ENCODE results near the gene DUSP8. TPM values are rescaled to one million over a fixed set of nuclear protein-coding genes. Genes with fewer than 3 reads are reported as not detected.

Gene DUSP8
- total and polyA plus RNA-seq, 2 donors: 0.85 to 6.8 TPM

DNA sequence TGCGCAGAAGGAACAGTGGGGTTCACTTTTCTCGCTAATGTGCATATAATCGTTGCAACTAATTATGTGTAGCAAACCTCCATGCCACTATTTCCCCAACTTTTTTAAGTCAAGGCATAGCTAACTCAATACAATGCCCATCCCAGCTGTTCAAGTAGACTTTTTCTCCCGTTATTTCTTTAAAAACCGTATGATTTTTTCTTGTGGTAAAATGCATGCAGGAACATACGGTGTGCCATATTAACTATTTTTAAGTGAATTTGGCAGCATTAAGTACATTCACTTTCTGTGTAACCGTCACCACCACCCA lies 2.8 kb upstream of the DUSP8 start:
- WGBS: 18% methylated on average over 7 of the region's 7 CpGs
- H3K27ac ChIP-seq (ENCODE audit: low read depth): no peak overlapping the region

DNA sequence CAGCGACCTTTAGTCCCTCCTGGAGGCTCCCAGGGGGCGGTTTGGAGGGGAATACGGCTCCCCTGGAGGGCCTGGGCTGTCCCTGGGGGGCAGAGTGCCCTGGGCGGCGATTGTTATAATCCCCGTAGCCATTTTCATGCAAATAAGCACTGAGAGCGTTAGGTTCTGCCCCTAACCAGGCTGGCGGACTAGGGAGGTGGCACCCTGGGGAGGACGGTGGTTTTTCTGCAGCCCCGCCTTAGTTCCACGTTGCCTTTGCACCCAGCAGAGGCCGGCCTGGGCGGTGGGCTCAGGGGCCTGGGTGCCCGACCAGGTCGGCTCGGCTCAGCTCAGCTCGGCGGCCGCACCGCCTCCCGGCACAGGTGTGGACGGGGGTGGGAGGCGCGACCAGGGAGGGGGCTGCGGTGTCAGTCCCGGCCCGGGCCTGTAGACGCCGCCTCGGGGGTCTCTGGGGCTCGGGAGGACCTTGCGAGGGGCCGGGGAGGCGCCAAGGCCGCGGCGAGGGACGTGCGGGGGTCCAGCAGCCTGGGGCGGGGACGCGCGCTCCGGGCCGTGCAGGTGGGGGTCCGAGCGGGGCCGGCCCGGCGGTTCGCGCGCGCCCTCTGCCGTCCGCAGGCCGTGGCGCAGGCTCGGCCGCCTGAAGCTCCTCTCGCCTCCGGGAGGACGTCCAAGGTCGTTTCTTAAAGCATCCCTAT lies 2.3 kb upstream of the DUSP8 start:
- Histone ChIP-seq H3K4me1 (ENCODE audit: insufficient read depth) (no peaks in the 10 kb centered on the region), H3K27ac (ENCODE audit: low read depth) (no peak overlapping the region), H3K36me3 (ENCODE audit: insufficient read depth) (no peaks in the 10 kb centered on the region), H3K4me3 (ENCODE audit: low read depth, low read length) (peak overlapping the region; percentile 10)
- WGBS: 2% methylated on average over 64 of the region's 64 CpGs
- DNase-seq (ENCODE audit: extremely low spot score): no peak

More for the DNA sequence above, 2.8 kb upstream of the DUSP8 start:
- no peak for DNase-seq (ENCODE audit: extremely low spot score)
- no peak overlapping the region for H3K4me3 ChIP-seq (ENCODE audit: low read depth, low read length)
- no peaks in the 10 kb centered on the region for H3K4me1 ChIP-seq (ENCODE audit: insufficient read depth)
- no peaks in the 10 kb centered on the region for H3K36me3 ChIP-seq (ENCODE audit: insufficient read depth)

DNA sequence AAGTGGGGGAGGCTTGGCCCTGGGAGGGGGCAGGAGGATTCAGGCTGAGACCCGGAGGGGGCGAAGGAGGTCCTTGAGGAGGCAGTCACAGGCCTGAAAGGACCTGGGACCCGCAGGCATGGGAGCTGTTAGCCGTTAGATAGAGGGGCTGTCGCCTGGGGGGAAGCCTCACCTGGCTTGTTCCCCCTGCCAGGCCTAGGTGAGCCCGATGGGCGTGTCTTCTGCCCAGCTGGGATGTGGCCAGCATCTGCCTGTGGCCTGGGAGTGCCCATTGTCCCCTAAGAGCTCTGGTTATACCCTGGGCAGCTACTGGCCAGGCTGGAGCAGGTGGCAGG lies 1.8 kb upstream of the DUSP8 start:
- Histone ChIP-seq H3K27ac (ENCODE audit: low read depth) (no peak overlapping the region), H3K4me1 (ENCODE audit: insufficient read depth) (no peaks in the 10 kb centered on the region), H3K4me3 (ENCODE audit: low read depth, low read length) (no peak overlapping the region), H3K36me3 (ENCODE audit: insufficient read depth) (no peaks in the 10 kb centered on the region)
- 20% methylated on average over 7 of the region's 7 CpGs for WGBS
- DNase-seq (ENCODE audit: extremely low spot score): no peak

DNA sequence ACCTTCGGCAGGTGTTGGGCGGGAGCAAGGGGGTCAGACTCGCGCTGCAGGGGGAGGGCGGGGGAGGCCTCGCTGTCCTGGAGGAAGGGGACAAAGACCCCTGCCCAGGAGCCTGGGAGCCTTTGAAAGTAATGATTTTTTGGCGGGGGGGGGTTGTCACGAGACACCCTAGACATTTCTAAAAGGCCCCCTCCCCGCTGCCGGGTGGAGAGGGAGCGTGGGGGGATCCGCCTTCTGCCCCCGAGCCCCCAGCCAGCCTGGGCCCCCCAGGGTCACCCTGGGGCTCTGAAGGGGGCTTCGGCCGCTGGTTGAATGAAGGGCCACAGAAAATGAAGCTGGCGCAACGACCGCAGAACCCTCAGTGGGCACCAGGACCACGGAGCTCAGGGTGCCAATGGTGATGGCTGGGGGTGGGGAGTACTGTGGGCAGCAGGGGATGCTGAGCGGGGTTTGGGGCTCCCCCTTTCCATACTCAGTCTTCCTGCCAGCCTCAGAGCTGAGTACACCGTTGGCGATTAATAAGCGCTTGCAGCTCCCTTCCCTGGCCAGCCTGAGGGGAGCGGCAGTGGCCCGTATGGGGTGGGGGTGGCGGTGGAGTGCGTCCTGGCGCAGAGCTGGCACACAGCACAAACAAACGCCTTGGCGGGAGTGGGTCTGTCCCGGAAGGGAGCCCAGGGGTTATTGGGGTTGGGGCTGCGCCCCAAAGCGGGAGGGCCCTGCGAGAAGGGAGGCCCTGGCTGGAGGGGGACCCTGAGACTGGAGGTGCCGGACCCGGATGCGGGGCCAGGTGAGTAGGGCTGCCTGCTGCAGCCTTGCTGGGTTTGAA lies 1.2 kb upstream of the DUSP8 start:
- Histone ChIP-seq H3K36me3 (ENCODE audit: insufficient read depth) (no peaks in the 10 kb centered on the region), H3K27ac (ENCODE audit: low read depth) (peak overlapping the region; percentile 11), H3K4me3 (ENCODE audit: low read depth, low read length) (peak overlapping the region; percentile 54), H3K4me1 (ENCODE audit: insufficient read depth) (no peaks in the 10 kb centered on the region)
- 7% methylated on average over 36 of the region's 37 CpGs for WGBS
- DNase-seq (ENCODE audit: extremely low spot score): no peak

DNA sequence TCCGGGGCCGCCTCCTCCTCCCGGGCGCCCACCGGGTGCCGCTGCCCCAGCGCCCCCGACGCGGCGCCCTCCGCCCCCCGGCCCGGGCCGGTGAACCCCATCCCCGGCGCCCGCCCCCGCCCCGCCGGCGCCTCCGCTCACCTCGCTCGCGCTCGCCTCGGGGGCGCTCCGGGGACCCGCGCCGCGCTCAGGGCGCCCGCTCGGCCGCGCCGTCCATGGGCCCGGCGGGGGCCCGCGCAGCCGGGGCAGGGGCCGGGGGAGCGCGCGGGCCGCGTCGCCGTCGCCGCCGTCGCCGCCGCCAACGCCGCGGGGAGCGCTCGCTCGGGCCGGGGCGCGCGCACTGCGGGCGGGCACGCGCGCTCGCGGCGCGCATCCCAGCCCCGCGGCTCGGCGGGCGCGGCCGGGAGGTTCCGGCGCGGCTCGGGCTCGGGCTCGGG lies 293 bp downstream of the DUSP8 start:
- no peak for DNase-seq (ENCODE audit: extremely low spot score)
- no peak overlapping the region for H3K27ac ChIP-seq (ENCODE audit: low read depth)
- H3K36me3 ChIP-seq (ENCODE audit: insufficient read depth): no peaks in the 10 kb centered on the region
- under 1% methylated on average over 88 of the region's 91 CpGs for WGBS
- H3K4me3 ChIP-seq (ENCODE audit: low read depth, low read length): peak overlapping the region; percentile 54
- no peaks in the 10 kb centered on the region for H3K4me1 ChIP-seq (ENCODE audit: insufficient read depth)

DNA sequence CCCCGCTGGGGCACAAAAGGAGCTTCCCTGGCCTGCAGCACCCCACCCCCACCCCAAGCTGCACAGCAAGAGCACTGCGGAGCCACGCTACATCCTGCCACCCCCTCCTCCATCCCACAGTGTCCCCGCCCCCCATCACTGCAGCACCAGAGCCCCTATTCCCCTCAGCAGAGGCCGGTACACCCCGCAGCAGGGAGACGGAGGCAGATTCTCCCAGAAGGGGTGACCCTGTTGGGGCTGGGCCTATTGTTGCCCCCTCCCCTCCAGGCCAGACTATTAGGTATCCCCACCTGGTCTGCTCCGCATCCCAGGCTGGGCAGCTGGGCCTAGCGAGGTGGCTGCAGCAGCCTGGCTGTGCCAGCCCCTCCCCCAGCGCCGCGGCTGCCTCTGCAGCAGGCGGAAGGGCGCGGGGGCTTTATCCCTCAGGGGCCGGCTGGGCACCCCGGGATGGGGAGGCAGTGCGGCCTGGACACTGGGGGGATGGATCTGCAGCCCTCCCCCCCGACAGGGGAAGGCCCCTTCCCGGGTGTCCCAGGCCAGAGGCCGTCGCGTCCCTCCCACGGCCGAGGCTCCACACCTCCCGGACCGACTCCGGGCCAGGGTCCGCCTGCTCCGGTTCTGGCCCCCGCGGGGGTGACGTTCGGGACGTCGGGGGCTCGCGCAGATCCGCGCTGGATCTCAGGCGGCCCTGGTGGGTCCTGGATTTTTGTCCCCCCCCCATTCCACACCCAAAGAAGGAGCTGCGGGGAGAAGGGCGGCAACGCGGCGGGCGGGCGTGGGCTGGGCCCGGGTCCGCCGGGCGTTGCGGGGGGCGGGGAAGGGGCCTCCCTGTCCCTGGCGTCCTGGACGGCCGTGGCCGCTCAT lies 943 bp downstream of the DUSP8 start:
- Histone ChIP-seq H3K27ac (ENCODE audit: low read depth) (no peak overlapping the region), H3K4me1 (ENCODE audit: insufficient read depth) (no peaks in the 10 kb centered on the region), H3K36me3 (ENCODE audit: insufficient read depth) (no peaks in the 10 kb centered on the region), H3K4me3 (ENCODE audit: low read depth, low read length) (peak overlapping the region; percentile 54)
- no peak for DNase-seq (ENCODE audit: extremely low spot score)
- WGBS: 6% methylated on average over 58 of the region's 58 CpGs

DNA sequence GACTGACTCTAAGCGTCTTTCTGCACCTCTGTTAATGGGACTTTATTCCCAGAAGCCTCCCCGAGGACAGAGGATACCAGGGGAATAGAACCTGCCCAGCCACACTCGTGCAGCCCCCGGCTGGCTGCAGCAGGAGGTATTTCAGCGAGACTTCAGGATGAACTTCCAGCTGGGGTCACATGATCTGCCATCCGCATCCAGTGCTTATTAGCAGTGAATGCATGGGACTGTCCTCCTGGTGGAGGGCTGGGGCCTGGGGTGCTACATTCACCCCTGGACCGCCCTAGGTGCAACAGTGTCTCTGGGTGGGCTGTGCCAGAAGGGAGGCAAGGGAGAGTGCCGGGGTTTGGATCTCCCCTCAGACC lies 1.6 kb downstream of the DUSP8 start:
- no peak for DNase-seq (ENCODE audit: extremely low spot score)
- H3K4me1 ChIP-seq (ENCODE audit: insufficient read depth): no peaks in the 10 kb centered on the region
- WGBS: 74% methylated on average over 8 of the region's 8 CpGs
- no peak overlapping the region for H3K27ac ChIP-seq (ENCODE audit: low read depth)
- H3K4me3 ChIP-seq (ENCODE audit: low read depth, low read length): no peak overlapping the region
- H3K36me3 ChIP-seq (ENCODE audit: insufficient read depth): no peaks in the 10 kb centered on the region

DNA sequence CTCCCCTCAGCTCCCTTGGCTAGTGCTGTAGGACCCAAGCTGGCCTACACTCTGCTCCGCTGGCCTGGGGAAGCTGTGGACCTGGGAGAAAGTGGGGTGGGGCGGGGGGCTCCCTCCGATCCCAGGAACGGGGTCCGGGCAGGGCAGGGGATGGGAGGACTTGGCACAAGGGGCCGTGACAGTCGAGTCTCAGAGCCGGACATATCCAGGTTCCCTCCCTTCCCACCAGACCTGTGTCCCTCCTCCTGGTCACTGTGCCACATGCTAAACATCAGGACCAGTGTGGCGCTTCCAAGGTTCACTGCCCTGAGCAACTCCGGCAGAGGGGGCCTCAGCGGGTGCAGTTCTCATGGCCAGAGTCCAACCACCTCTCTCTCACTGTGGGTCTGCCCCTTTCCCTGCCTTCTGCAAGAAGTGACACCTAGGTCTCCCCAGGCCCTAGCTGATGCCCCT lies 2.0 kb downstream of the DUSP8 start:
- Histone ChIP-seq H3K4me1 (ENCODE audit: insufficient read depth) (no peaks in the 10 kb centered on the region), H3K27ac (ENCODE audit: low read depth) (no peak overlapping the region), H3K36me3 (ENCODE audit: insufficient read depth) (no peaks in the 10 kb centered on the region), H3K4me3 (ENCODE audit: low read depth, low read length) (no peak overlapping the region)
- DNase-seq (ENCODE audit: extremely low spot score): no peak
- WGBS: 77% methylated on average over 11 of the region's 11 CpGs

DNA sequence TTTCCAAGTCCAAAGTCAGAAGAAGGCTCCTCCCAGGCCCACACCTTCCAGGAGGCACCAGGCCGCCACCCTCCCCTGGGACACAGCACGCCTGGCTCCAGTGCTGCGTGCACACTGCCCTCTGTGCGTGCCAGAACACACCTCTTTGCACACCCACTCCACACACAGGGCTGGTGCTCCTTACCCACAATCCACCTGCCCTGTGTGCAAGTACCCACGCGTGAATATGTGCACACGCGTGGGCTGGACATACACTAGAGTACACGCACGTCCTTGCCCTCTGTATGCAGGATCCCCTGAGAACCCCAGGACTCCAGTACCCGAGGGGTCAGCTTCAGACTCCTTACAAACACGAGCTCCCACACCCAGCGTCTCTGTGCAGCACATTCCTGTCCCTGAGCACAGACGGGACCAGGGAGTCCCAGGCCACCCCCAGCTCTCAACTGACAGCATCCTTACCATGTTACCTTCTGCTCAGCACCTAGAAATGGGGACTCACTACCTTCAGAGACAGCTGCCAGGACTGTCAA lies 2.8 kb downstream of the DUSP8 start:
- no peaks in the 10 kb centered on the region for H3K36me3 ChIP-seq (ENCODE audit: insufficient read depth)
- no peak for DNase-seq (ENCODE audit: extremely low spot score)
- H3K4me1 ChIP-seq (ENCODE audit: insufficient read depth): no peaks in the 10 kb centered on the region
- no peak overlapping the region for H3K27ac ChIP-seq (ENCODE audit: low read depth)
- H3K4me3 ChIP-seq (ENCODE audit: low read depth, low read length): no peak overlapping the region
- WGBS: 76% methylated on average over 14 of the region's 14 CpGs

DNA sequence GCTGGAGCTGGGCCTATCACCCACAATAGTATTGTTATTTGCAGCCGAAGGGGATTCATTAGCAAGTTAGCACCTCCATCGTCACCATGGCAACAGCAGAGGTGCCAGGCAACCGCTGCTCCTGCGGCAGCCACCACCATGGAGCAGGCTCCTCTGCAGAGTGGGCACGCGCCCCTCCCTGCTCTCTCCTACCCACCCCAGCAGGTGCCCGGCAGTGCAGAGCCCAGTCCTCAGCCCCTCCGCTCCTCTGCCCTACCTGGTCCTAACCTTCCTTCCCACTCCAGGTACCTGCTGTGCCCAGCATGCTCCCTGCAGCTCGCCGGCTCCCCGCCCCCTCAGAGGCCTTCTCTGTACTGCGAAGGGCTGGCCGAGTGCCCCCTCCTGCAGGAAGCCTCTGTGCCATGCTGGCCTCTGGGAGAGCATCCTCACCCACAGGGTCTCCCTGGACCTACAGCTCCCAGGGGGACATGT lies 3.6 kb downstream of the DUSP8 start:
- Histone ChIP-seq H3K4me3 (ENCODE audit: low read depth, low read length) (no peak overlapping the region), H3K4me1 (ENCODE audit: insufficient read depth) (no peaks in the 10 kb centered on the region), H3K36me3 (ENCODE audit: insufficient read depth) (no peaks in the 10 kb centered on the region), H3K27ac (ENCODE audit: low read depth) (no peak overlapping the region)
- no peak for DNase-seq (ENCODE audit: extremely low spot score)
- WGBS: 67% methylated on average over 13 of the region's 13 CpGs

DNA sequence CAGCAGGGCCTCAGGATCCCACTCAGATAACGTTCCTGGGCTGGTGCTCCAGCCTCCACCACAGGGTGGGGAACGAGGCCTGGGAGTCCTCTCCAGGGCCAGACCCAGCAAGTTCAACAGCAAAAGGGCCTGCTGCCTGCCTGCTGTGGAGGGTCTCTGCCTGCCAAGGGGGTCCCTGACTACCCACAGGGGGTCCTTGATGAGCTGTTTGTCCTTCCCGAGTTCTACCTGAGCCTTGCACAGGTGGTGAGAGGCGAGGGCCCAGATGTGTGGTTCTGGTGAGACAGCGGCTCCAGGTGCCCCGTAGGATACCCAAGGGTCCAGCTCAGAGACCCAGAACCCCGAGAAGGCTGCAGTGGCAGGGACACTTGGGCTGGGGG lies 4.4 kb downstream of the DUSP8 start:
- H3K4me3 ChIP-seq (ENCODE audit: low read depth, low read length): no peak overlapping the region
- no peaks in the 10 kb centered on the region for H3K36me3 ChIP-seq (ENCODE audit: insufficient read depth)
- no peaks in the 10 kb centered on the region for H3K4me1 ChIP-seq (ENCODE audit: insufficient read depth)
- WGBS: 77% methylated on average over 7 of the region's 7 CpGs
- DNase-seq (ENCODE audit: extremely low spot score): no peak
- no peak overlapping the region for H3K27ac ChIP-seq (ENCODE audit: low read depth)

DNA sequence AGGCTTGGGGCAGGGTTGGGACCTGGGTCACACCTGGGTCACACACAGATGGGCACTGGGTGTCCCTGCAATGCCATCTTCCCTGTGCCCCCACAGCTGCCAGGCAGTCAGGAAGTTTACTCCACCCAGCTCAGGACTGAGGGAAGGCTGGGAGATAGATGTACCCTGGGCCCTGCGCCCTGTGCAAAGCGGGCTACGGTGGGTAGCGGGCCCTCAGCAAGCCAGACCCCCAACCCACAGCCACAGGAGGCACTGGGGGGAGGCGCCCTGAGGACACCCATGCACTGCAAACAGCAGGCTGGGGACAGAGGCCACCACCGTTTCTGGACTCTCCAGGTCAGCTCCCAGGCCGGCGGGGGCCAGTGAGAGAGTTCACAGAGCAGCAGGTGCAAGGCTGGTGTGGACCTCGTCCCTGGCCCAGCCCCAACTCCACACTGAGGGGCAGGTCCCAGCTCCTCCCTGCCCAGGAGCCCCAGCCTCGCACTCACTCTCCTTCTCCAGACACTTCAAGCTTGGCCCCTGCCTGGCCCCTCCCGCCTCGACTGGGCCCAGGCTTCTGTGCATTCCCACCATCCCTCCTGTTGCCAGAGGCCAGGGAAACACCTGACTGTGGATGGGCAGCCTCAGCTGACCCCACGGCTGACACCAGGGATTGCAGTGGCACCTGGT lies 4.9 kb downstream of the DUSP8 start:
- Histone ChIP-seq H3K36me3 (ENCODE audit: insufficient read depth) (no peaks in the 10 kb centered on the region), H3K27ac (ENCODE audit: low read depth) (no peak overlapping the region), H3K4me3 (ENCODE audit: low read depth, low read length) (no peak overlapping the region), H3K4me1 (ENCODE audit: insufficient read depth) (no peaks in the 10 kb centered on the region)
- WGBS: 74% methylated on average over 13 of the region's 13 CpGs
- DNase-seq (ENCODE audit: extremely low spot score): no peak

DNA sequence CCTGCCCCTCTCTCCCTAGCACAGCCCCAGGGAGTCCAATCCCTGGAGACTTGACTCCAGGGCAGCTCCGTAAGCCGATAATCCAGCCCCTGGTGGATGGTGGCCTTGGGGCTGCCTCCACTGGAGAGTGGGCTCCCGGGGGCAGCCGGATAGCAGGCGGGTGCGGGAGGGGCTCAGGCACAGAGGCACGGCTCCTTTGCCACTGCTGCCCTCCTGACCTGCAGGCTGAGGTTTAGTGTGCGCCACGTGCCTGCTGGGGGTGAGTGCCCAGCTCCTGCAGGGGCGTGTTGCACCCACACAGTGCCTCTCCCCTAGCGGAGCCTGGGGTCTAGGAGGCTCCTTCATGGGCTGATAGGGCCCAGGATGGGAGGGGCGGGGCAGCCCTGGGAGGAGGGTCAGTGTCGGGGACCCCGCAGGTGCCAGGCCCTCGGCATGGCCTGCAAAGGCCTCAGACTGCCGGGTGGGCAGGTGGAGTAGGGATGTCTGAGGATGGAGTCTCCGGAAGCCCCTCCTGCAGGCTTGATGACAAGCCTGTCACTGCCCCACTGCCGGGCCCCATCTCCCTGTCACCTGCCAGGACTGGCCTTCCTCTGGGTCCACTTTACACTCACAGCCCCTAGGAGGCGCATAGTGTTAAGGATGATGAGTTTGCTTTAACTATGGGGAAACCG lies 5.6 kb downstream of the DUSP8 start:
- H3K36me3 ChIP-seq (ENCODE audit: insufficient read depth): no peaks in the 10 kb centered on the region
- DNase-seq (ENCODE audit: extremely low spot score): no peak
- no peak overlapping the region for H3K27ac ChIP-seq (ENCODE audit: low read depth)
- no peaks in the 10 kb centered on the region for H3K4me1 ChIP-seq (ENCODE audit: insufficient read depth)
- H3K4me3 ChIP-seq (ENCODE audit: low read depth, low read length): no peak overlapping the region
- 82% methylated on average over 20 of the region's 20 CpGs for WGBS
